Measurements from ENCODE around the gene RSRC1.

DNA sequence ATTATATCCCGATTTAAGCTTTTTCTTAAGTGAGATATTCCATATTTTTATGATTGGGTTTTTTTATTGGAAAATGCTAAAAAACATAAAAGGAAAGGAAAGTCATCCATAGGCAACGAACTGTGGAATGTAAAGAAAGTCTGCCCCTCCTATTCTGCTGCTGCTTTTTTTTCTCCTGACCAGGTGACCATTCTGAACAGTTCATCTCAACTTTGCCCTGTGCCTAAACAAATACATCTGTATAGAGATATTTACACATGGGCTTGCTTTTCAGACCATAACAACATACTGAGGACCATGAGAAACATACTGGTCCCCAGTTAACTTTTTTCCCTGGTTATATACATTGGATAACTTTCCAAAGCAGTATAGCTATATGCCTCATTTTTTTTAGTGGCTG, 442.2 kb downstream of the RSRC1 start:
- TF ChIP-seq ZNF629 (CRISPR knock-in tag; conservative IDR thresholded peaks at IDR 0.05), result no peak
- TF ChIP-seq, protein P1, sequence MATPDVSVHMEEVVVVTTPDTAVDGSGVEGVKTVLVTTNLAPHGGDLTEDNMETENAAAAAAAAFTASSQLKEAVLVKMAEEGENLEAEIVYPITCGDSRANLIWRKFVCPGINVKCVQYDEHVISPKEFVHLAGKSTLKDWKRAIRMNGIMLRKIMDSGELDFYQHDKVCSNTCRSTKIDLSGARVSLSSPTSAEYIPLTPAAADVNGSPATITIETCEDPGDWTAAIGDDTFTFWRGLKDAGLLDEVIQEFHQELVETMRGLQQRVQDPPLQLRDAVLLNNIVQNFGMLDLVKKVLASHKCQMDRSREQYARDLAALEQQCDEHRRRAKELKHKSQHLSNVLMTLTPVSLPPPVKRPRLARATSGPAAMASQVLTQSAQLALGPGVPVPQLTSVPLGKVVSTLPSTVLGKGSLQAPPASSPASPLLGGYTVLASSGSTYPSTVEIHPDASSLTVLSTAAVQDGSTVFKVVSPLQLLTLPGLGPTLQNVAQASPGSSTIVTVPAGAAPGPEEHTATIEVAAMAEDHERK (CRISPR knock-in tag; IDR thresholded peaks at IDR 0.05; ENCODE audit: low read depth), result no peak
- TF ChIP-seq YEATS2 (CRISPR knock-in tag; IDR thresholded peaks at IDR 0.05; ENCODE audit: borderline replicate concordance), result no peak
- TF ChIP-seq KLF9 (CRISPR knock-in tag; IDR thresholded peaks at IDR 0.05; ENCODE audit: low read depth), result no peak
- TF ChIP-seq NFE2 (CRISPR knock-in tag; IDR thresholded peaks at IDR 0.05), result no peak
- TF ChIP-seq RAD21 (CRISPR knock-in tag; IDR thresholded peaks at IDR 0.05), result no peak
- TF ChIP-seq TOE1 (CRISPR knock-in tag; IDR thresholded peaks at IDR 0.05), result no peak
- TF ChIP-seq FOXP1 (IDR thresholded peaks at IDR 0.05), result no peak
- TF ChIP-seq FOXP1 (CRISPR knock-in tag; IDR thresholded peaks at IDR 0.05), result 0 out of 2 replicates have a peak, but pooled peaks have one; percentile 22
- TF ChIP-seq, protein P2, sequence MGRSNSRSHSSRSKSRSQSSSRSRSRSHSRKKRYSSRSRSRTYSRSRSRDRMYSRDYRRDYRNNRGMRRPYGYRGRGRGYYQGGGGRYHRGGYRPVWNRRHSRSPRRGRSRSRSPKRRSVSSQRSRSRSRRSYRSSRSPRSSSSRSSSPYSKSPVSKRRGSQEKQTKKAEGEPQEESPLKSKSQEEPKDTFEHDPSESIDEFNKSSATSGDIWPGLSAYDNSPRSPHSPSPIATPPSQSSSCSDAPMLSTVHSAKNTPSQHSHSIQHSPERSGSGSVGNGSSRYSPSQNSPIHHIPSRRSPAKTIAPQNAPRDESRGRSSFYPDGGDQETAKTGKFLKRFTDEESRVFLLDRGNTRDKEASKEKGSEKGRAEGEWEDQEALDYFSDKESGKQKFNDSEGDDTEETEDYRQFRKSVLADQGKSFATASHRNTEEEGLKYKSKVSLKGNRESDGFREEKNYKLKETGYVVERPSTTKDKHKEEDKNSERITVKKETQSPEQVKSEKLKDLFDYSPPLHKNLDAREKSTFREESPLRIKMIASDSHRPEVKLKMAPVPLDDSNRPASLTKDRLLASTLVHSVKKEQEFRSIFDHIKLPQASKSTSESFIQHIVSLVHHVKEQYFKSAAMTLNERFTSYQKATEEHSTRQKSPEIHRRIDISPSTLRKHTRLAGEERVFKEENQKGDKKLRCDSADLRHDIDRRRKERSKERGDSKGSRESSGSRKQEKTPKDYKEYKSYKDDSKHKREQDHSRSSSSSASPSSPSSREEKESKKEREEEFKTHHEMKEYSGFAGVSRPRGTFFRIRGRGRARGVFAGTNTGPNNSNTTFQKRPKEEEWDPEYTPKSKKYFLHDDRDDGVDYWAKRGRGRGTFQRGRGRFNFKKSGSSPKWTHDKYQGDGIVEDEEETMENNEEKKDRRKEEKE (IDR thresholded peaks at IDR 0.05), result no peak
- TF ChIP-seq, protein P3, sequence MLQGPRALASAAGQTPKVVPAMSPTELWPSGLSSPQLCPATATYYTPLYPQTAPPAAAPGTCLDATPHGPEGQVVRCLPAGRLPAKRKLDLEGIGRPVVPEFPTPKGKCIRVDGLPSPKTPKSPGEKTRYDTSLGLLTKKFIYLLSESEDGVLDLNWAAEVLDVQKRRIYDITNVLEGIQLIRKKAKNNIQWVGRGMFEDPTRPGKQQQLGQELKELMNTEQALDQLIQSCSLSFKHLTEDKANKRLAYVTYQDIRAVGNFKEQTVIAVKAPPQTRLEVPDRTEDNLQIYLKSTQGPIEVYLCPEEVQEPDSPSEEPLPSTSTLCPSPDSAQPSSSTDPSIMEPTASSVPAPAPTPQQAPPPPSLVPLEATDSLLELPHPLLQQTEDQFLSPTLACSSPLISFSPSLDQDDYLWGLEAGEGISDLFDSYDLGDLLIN (CRISPR knock-in tag; IDR thresholded peaks at IDR 0.05; ENCODE audit: borderline replicate concordance), result no peak

All from HepG2 (cell line).